IPS-NIHi7 (cell line): Measurements from ENCODE around the gene CPE.
"Not testable (repeated sequence)": the region's sequence is repeated elsewhere in the genome, so short reads cannot be mapped to it uniquely, and the experiment has no call there.

Experiments used
- DNase-seq: peaks from one replicate; pipeline ENCODE4 v3.0.0; 2012; ENCODE audit warnings: mixed read lengths; ENCODE audit errors: extremely low spot score

Gene CPE

GRCh38 chr4:165403637-165404036 is 24.8 kb downstream of the CPE start:
- no peak for DNase-seq

GRCh38 chr4:165404080-165404479 is 25.3 kb downstream of the CPE start:
- no peak for DNase-seq

GRCh38 chr4:165404696-165405095 is 25.9 kb downstream of the CPE start:
- DNase-seq = no peak

GRCh38 chr4:165410214-165410613 is 31.4 kb downstream of the CPE start:
- DNase-seq = no peak

DNA sequence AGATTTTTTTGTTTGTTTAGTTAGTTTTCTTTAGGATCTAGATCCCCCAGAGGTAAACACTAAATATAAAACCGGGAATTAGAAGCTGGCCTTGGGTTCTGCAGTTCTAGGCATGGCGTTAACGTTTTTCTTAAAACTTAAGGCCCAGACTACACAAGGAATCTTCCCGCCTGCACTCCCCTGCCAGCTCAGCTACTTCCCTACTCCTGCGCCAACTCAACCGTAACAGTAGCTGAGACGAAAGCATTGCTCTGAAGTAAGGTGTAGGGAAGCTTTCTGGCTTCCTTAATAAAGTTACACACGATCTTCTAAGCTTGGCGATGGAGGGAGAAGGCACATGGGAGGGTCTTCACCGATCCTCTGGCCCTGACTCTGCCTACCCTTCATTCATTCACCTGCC is 37.1 kb downstream of the CPE start:
- DNase-seq = no peak

- no peak for DNase-seq
Measured at GRCh38 chr4:165418073-165418472, 39.3 kb downstream of the CPE start.

DNA sequence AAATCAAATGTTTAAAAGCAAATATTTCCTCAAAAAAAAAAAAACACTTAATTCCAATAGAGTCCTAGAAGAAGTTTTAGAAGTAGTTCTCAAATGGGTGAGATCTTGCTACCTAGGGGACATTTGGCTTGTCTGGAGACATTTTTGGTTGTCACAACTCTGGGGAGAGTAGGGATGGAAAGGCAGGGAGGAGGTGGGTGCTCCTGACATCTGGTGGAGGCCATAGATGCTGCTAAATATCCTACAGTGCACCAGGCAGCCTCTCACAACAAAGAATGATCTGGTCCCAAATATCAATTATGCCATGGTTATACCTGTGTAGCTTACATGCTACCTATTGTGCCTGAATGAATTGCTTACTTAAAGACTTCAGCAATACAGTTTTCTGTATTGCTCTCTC is 46.8 kb downstream of the CPE start:
- no peak for DNase-seq

DNA sequence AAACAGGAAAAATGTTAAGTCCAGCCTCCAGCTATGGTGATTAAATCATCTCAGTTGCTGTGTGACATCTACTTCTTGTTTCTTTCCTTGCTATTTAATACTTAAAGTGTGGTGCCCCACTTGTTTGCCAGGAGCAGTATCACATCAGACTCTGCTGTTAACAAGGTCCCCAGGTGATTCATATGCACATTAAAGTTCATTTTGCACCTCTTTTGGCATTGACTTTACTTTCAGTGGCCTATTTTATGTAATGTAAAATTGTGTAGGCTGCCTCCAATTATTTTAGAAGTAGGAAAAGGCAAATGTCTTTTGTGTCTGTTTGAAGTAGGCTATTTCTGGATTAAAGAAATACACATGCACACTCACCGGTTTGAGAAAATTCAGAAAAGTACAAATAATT is 47.5 kb downstream of the CPE start:
- DNase-seq = no peak

DNA sequence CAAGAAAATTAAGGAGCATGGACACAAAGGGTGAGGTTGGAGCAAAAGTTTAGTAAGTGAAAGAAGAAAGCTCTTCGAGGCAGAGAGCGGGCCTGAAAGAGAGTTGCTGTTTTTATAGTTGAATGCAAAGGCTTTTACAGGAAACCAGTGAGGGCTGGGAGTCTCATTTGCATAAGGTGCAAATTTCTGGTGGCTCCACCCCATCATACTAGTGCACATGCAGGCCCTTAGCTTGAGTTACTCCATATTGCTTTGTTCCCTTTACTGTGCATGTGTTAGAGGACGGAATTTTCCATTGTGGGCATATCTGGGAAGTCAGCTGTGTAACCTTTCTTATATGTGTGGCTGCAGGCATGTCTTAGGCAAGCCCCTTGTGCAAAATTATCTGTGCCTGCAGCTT is 48.0 kb downstream of the CPE start:
- no peak for DNase-seq

- DNase-seq = no peak
Measured at GRCh38 chr4:165428957-165429356, 50.1 kb downstream of the CPE start.

DNA sequence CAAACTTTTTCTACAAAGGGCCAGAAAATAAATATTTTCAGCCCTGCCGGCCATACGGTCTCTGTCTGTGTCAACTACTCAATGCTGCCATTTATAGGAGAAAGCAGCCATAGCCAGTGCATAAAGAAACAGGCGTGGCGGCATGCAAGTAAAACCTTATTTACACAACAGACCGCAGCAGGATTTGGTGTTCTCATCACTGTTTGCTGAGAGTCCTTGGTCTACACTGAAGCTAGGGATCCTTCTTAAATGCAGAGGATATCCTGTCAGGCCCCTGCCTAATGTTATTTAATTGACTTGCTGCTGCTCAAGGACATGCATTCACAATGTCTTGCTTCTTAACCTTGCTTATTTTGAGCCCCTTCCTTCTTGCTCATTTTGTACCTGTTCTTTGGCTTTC is 54.7 kb downstream of the CPE start:
- peak; percentile 21 for DNase-seq

DNA sequence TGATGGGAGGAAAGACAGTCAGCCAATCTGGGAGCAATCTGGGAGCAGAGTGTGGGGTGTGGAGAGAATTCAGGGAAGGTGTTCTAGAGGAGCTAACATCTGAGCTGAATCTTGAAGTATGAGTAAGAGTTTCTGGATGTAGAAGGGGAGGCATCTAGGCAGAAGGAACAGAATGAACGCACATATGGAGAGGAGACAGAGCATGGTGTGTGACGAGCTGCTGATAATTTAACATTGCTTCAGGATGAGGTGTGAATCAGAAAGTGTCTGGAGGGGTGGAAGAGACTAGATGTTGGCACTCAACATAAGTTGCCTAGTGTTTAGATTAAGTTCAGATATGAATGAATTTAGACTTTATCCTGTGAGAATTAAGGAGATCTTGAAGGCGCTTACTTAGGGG is 58.9 kb downstream of the CPE start:
- no peak for DNase-seq

- no peak for DNase-seq
Measured at GRCh38 chr4:165439344-165439743, 60.5 kb downstream of the CPE start.

GRCh38 chr4:165439981-165440380 is 61.2 kb downstream of the CPE start:
- no peak for DNase-seq

DNA sequence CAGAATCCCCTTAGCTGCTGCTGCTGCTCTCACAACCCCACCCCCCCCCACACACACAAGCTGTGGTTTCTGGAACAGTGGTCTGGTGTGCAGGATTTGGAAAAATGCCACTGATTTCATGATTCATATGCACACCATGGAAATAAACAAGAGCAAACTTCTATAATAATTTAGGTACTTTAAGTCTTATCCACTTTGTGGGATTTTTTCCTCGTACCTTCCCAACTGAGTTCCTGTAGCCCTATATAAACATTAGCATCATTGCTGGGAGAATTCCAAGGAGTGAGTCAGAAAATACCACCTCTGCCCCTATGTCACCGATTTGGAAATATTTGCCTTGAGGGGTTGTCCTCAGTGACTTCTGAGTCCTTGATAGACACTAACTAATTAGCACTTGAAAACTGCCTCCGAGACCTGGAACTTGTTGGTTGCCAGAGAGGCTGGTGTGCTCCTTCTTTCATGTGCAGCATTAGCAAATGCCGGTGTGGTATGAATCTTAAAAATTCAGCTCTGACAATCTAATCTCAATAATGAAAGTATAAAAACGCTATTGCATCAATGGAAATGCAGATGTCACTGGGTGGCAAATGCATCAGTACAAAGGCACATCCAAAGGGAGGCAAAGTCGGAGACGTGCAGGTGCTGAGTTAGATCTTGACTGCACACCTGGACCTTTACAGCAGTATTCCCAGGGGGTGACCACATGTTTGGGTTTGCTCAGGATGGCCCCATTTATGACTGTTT is 61.8 kb downstream of the CPE start:
- DNase-seq = peak; percentile 35

DNA sequence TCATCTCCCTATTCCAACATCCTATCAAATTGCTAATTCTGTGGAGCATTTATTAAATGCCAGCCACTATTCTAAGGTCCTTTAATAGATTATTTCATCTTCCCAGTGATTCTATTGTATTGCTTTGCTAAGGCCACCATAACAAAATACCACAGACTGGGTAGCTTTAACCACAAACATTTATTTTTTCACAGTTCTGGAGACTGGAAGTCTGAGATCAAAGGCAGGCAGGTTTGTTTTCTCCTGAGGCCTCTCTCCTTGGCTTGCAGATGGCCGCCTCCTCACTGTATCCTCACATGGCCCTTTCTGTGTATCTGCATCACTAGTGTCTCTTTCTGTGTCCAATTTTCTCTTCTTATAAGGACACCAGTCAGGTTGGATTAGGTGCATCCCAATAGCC is 64.5 kb downstream of the CPE start:
- no peak for DNase-seq

- no peak for DNase-seq
Measured at GRCh38 chr4:165448700-165449099, 69.9 kb downstream of the CPE start.

DNA sequence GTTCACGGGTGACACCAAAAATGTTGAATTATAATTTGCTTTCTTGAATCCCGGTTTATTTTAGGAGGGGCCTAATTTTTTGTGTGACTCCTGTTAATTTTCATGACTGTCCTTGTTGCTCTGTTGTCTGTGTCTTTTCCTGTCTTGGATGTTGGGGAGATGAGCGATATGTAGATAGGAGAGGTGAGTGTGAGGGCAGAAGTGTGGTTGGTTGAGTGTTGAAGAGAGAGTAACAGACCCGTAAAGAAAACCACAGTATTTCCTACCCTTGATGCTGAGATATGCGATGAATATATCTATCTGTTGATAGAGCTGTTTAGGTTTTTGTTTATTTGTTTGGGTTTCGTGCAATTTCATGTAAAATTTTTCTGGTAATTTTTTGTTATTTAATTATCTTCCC is 70.5 kb downstream of the CPE start:
- DNase-seq = no peak

GRCh38 chr4:165450871-165451270 is 72.1 kb downstream of the CPE start:
- no peak for DNase-seq

DNA sequence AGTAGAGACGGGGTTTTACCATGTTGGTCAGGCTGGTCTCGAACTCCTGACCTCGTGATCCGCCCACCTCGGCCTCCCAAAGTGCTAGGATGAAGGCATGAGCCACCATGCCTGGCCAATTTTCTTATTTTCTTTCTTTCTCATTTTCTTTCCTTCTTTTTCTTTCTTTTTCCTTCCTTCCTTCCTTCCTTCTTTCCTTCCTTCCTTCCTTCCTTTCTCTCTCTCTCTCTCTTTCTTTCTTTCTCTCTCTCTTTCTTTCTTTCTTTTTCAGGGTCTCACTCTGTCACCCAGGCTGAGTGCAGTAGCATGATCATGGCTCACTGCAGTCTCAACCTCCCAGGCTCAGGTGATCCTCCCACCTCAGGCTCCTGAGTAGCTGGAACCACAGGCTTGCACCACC is 74.3 kb downstream of the CPE start:
- not testable (repeated sequence) for DNase-seq

GRCh38 chr4:165454426-165454825 is 75.6 kb downstream of the CPE start:
- DNase-seq = no peak

GRCh38 chr4:165457793-165458192 is 79.0 kb downstream of the CPE start:
- no peak for DNase-seq

GRCh38 chr4:165458471-165458870 is 79.7 kb downstream of the CPE start:
- no peak for DNase-seq

DNA sequence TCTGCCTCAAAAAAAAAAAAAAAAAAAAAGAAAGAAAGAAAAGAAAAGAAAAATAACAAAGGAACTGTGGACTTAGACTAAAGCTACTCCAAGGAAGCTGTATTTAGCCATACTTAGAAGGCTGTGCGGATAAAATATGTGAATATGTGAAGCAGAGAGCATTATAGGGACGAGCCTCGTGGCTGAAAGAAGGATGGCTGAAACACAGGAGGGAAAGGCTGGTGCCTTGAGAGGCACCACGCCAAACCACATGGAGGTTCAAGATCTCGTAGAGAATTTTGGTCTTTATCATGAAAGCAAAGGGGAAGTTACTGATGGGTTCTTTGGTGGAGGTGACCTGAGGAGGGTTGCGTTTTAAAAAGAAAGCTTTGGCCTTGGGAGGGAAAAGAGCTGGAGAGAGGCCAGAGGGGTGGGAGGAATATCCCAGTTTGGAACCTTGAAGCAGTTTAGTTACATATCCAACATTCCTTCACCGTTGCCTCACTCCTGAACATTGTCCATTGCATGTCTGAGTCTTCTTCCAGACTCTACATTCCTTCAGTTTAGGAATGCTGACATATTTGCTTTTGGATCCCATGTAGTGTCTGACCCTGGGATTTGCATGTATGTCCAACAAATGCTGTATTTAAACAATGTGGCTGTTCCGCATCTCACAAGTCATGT is 82.5 kb downstream of the CPE start:
- no peak for DNase-seq
